ENCODE data around the gene SLC32A1. TPM values are rescaled to one million over a fixed set of nuclear protein-coding genes. Genes with fewer than 3 reads are reported as not detected.

The SLC32A1 gene
- total and polyA plus RNA-seq, 2 of the 13 experiments (the other 11 are each of a cell fraction or from before 2014, with no cell fraction given) = not detected

- TF ChIP-seq ZNF432 (CRISPR knock-in tag; IDR thresholded peaks at IDR 0.05; ENCODE audit: borderline replicate concordance) (no peak), ZNF510 (CRISPR knock-in tag; IDR thresholded peaks at IDR 0.05; ENCODE audit: low read depth) (0 out of 2 replicates have a peak, but pooled peaks have one; percentile 63), ZNF7 (CRISPR knock-in tag; IDR thresholded peaks at IDR 0.05) (peak; percentile 61; the same call in 1 of the 2 replicates), ZNF354B (CRISPR knock-in tag; IDR thresholded peaks at IDR 0.05) (0 out of 2 replicates have a peak, but pooled peaks have one; percentile 48), GABPA (IDR thresholded peaks at IDR 0.05; ENCODE audit: low read depth, low read length) (no peak), GABPA (CRISPR knock-in tag; IDR thresholded peaks at IDR 0.05; ENCODE audit: low read depth) (no peak), ZNF619 (CRISPR knock-in tag; IDR thresholded peaks at IDR 0.05) (no peak), ZNF205 (CRISPR knock-in tag; IDR thresholded peaks at IDR 0.05) (peak; percentile 89; the same call in 1 of the 2 replicates), ZBTB44 (CRISPR knock-in tag; IDR thresholded peaks at IDR 0.05) (peak; percentile 99), ZHX1 (CRISPR knock-in tag; IDR thresholded peaks at IDR 0.05; ENCODE audit: low read depth) (no peak), ZSCAN21 (CRISPR knock-in tag; IDR thresholded peaks at IDR 0.05; ENCODE audit: borderline replicate concordance) (0 out of 2 replicates have a peak, but pooled peaks have one; percentile 47), GATAD2A (CRISPR knock-in tag; IDR thresholded peaks at IDR 0.05) (peak; percentile 63; the same call in 1 of the 2 replicates), ZFP36 (IDR thresholded peaks at IDR 0.05; ENCODE audit: borderline replicate concordance, low read depth, low read length, partially characterized antibody) (no peak), ZNF235 (CRISPR knock-in tag; IDR thresholded peaks at IDR 0.05; ENCODE audit: borderline replicate concordance) (no peak), ZNF782 (CRISPR knock-in tag; IDR thresholded peaks at IDR 0.05; ENCODE audit: borderline replicate concordance) (0 out of 2 replicates have a peak, but pooled peaks have one; percentile 57), ZNF207 (IDR thresholded peaks at IDR 0.05; ENCODE audit: borderline replicate concordance) (no peak), ZNF3 (CRISPR knock-in tag; IDR thresholded peaks at IDR 0.05) (0 out of 2 replicates have a peak, but pooled peaks have one; percentile 53)
- TF ChIP-seq, protein P1, sequence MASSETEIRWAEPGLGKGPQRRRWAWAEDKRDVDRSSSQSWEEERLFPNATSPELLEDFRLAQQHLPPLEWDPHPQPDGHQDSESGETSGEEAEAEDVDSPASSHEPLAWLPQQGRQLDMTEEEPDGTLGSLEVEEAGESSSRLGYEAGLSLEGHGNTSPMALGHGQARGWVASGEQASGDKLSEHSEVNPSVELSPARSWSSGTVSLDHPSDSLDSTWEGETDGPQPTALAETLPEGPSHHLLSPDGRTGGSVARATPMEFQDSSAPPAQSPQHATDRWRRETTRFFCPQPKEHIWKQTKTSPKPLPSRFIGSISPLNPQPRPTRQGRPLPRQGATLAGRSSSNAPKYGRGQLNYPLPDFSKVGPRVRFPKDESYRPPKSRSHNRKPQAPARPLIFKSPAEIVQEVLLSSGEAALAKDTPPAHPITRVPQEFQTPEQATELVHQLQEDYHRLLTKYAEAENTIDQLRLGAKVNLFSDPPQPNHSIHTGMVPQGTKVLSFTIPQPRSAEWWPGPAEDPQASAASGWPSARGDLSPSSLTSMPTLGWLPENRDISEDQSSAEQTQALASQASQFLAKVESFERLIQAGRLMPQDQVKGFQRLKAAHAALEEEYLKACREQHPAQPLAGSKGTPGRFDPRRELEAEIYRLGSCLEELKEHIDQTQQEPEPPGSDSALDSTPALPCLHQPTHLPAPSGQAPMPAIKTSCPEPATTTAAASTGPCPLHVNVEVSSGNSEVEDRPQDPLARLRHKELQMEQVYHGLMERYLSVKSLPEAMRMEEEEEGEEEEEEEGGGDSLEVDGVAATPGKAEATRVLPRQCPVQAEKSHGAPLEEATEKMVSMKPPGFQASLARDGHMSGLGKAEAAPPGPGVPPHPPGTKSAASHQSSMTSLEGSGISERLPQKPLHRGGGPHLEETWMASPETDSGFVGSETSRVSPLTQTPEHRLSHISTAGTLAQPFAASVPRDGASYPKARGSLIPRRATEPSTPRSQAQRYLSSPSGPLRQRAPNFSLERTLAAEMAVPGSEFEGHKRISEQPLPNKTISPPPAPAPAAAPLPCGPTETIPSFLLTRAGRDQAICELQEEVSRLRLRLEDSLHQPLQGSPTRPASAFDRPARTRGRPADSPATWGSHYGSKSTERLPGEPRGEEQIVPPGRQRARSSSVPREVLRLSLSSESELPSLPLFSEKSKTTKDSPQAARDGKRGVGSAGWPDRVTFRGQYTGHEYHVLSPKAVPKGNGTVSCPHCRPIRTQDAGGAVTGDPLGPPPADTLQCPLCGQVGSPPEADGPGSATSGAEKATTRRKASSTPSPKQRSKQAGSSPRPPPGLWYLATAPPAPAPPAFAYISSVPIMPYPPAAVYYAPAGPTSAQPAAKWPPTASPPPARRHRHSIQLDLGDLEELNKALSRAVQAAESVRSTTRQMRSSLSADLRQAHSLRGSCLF (CRISPR knock-in tag; IDR thresholded peaks at IDR 0.05; ENCODE audit: borderline replicate concordance) = no peak
- TF ChIP-seq, protein P2, sequence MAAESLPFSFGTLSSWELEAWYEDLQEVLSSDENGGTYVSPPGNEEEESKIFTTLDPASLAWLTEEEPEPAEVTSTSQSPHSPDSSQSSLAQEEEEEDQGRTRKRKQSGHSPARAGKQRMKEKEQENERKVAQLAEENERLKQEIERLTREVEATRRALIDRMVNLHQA (CRISPR knock-in tag; IDR thresholded peaks at IDR 0.05) = no peak
Observed at GRCh38 chr20:38692436-38693411, 31.6 kb upstream of the SLC32A1 start (continued).
